NCI-H1092 treated with DMSO at 0.1 percent for 48 hours (cell line): Measurements from ENCODE around the gene GRIA1.
A peak's percentile ranks its signal among the peaks of the same experiment; 100 is the strongest.
"Not testable (repeated sequence)": the region's sequence is repeated elsewhere in the genome, so short reads cannot be mapped to it uniquely, and the experiment has no call there.

Source experiments
- DNase-seq: peaks from one replicate; lab custom pipeline; 2025; lab: John Stamatoyannopoulos, UW

GRIA1 gene

GRCh38 chr5:153719324-153719723 lies 228.9 kb downstream of the GRIA1 start:
- no peak for DNase-seq

- DNase-seq: not testable (repeated sequence)
Measured at GRCh38 chr5:153723022-153723610, 232.6 kb downstream of the GRIA1 start.

DNA sequence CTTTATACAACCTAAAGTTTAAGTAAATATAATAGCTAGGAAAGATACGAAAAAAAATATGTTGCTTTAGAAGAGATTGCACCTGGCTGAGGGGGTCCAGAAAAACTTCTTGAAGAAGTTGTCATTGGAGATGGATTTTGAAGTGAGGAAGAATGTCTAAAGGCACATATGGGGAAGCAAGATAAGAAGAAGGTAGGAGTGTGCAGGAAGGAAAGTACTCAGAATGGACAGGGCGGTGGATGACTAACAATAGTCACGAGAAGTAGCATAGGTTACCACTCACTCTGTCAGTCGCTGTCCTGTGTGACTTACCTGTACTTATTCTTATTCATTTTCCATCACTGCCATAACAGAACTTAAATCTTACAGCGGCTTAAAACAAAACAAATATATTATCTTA lies 251.6 kb downstream of the GRIA1 start:
- DNase-seq: no peak

DNA sequence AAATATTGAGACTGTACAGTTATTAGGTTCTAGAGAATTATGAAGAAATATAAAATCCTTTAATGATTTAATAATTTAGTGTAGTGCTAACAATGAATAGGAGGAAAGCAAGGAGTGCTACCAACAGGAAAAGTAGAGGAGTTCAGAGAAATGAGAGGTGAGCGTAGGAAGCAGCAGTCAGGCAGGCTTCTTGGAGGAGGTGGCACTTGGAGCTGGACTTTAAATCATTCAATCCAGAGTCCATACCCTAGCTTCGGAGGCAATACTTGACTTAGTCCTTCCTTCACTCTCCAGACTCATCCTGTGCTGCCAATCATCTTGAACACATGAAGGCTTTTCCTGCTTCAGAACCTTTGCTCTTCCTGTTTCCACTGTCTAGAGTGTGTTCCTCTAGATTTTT lies 254.3 kb downstream of the GRIA1 start:
- DNase-seq: no peak

DNA sequence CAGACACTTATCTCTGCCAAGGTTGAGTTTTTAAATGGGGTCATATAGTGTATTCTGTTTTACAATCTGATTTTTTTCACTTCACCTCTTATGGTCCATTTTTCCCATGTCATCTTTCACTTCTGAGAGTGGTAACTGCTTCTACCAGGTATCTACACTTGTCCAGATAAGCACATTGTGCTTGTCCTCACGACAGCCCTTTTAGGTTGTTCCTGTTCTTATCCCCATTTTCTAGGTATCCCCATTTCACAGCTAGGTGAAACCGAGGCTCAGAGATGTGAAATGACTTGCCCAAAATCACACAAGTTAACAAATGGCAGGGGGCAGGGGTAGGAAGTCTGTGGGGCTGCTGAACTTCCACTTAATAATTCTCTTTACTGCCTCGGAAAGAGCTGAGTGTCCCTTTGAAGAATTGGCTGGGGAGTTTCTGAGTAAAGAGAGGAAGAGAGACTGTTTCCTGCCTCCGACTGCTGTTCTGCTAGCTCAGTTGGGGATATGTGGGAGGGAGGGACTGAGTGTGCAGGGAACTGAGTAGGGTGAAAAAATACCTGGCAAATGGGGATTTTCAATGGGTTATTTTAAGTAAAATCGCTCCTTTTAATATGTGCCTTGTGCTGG lies 255.4 kb downstream of the GRIA1 start:
- DNase-seq: no peak

DNA sequence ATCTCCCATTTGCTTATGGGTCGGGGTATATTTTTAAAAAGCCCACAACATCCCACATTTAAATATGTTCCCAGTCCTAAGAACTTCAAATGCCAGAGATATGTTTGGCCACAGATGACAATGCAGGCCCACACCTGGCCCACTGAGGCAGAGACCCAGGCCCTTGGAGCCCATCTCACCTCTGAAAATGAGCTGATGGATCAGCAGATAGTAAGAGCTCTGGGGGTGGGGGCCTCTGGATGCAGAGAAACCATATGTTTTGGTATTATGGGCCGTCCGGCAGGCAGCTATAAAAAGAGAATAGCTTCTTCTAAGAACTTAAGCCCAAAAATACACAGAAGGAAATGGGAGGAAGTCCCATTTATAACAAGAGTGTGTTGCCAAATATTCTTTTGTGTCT lies 256.0 kb downstream of the GRIA1 start:
- DNase-seq: no peak

DNA sequence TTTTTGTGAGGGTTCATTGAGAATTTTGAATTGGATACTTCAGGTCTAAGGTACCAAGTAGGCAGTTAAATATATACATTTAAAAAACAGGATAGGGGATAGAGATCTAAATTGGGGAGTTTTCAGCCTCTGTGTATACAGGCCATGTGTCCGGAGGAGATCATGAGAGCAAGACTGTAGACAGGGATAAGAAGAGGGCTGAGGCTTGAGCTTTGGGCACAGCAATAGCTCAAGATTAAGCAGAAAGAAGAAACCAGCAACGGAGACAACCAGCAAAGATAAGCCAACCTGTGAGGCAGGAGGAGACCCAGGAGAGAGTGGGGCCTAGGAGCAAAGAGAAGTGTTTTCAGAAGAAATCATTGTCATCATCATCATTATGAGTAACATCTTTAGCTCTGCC lies 258.4 kb downstream of the GRIA1 start:
- no peak for DNase-seq

DNA sequence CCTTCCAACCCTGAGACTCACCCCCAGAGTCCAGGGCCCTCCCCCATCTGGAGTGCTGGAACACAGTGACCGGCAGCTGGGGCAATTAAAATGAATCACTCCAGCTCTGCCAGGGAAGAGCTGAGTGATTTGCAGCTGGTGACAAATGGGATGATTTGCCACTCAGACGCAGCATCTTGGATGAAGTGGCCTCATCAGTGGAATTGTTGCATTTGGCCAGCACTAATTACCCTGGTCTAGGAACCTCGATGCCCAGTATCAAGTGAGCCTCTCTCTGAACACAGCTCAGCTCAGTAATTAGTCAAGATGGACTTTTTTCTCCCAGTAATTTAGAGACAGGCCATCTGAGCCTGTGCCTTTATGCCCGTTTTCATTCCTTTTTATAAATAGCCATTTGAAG lies 259.5 kb downstream of the GRIA1 start:
- DNase-seq: peak; percentile 39

DNA sequence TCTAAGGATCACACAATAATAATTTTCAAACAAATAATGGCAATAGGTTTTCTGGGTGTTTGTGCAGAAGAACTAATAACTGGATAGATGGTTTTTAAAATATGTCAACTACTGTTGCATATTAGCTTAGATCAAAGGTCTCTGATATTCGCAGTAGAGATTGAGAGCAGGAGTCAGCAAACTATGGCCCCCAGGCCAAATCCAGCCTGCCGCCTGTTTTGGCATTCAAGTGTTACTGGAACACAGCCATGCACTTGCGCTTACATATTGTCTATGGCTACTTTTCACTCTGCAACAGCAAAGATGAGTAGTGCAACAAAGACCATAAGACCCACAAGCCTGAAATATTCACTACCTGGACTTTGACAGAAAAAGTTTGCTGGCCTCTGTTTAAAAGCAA lies 260.8 kb downstream of the GRIA1 start:
- DNase-seq: no peak

DNA sequence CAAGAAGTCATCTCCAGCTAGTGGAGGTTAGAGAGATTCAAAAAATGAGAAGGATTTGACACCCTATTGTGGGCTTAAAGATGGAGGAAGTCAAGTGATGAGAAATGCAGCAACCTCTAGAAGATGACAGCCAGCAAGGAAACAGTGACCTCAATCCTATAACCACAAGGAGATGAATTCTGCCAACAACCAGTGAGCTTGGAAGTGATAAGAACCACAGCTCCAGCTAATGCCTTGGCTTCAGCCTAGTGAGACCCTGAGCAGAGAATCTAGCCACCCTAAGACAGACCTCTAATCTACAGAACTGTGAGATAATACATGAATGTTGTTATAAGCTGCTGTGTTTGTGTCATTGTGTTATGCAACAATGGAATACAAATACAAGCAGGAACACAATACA lies 262.4 kb downstream of the GRIA1 start:
- DNase-seq: no peak

DNA sequence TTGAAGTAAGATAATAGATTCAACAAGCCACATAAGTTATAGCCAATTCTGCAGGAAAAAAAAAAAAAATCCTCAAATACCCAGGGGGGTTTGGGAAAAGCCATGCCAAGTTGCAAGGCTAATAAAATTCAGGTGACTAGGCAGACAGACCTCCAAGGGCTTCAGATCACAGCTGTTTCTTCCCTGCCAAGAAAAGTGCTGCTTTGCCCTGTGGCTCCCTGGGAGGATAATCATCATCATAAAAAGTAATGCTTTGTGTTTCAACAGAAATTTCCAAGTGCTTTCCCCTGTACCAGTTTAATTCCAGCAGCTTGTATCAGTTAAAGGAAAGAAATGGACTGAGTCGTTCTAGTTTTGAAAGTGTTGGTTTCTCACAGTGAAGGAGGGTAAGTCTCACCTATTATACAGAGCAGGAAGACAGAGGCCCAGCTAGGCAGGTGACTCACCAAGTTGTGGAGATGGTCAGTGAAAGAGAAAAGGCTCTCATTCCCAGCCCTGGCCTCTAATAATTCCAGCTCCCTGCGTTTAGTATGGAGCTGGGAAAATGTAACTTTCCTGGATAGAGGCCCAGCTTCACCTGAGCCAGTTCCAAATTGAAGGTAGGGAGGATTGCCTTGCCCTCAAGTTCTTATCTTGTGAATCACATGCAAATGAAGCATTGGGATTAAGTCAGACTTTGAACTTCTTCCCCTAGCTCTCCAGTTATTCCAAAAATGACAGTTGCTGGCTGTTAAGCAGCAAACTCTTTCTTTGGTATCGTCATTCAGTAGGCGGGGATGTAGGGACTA lies 263.4 kb downstream of the GRIA1 start:
- no peak for DNase-seq

DNA sequence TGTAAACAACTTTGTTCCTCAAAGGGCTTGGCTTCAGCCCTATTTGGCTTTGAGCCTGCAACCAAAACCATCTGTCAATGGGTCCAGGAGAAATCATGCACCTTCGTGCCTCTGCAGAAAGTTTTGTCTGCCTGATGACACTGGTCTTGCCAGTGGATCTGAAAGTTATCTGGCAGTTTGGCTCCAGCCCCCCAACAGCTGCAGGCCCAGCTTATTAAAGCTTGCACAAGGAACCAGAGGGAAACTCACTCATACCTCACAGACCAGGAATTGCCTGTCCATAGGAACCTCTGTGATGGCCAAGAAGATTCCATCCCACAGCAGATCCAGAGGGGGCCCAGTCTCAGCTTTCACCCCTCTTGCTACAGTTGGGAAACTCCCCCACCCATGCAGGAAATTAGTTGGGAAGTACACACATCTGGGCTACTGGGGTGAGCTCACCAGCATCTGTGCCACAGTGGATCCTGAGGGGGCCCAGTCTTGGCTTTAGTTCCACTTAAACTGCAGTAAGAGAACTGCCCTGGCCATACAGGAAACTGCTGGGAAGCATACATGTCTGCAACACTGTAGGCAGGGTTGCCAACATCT lies 265.5 kb downstream of the GRIA1 start:
- DNase-seq: no peak

GRCh38 chr5:153756540-153756939 lies 266.1 kb downstream of the GRIA1 start:
- DNase-seq: no peak

DNA sequence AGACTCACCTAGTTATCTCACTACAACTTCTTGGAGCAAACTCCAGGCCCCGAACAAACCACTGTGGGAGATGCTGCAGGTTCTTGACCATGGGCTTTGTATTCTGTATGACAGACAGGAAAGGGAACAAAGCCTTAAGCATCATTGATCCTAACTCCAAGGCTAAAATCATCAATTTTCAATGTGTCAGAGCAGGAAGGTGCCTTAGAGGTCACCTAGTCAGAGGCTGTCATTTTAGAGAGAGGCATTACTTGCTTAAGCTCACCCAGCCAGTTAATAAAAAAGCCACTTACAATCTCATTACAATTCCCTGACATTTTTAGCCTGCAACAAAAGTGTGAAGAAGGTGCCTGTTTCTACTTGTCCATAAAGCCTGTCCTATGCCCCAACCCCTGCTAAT lies 275.5 kb downstream of the GRIA1 start:
- DNase-seq: no peak

DNA sequence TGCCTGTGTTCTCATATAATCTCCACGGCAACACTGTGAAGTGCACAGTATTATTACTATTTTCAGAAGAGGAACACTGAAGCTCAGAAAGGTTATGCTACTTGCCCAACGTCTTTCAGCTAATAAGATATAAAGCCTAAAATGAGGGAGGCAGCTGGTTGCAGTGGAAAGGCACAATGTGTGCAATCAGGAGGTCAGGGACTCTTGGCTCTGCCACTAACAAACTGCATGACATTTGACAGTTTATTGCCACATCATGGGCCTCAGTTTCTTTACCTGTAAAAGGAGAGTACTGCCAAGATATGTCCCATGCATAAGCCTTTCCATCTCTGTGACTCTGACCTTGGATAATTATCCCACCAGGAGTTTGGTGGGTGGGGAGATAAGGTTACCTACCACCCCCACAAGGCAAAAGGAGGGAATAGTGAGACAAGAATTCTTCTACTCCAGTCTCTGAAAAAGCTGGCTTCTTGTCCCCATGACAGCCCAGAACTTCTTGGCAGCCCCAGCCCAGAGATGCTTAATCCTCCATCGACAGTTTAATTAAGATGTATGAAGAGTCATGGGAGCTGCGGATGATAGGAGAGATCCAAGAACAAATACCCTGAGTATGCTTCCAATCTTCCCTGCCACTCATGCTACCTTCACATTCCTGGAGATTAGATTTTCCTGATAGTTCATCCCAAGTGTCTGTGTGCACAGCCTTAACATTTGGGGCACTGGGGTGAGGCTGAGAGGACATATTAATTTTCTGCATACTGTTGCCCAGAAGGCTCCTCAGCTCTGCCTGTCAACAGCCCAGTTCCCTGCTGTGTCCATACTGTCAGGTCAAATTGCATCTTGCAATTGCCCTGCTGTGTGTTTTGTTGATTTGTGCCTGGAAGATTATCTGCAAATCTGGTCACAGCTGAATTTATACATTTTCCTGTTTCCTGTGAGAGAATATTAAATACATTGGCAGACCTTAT lies 277.0 kb downstream of the GRIA1 start:
- DNase-seq: no peak

- DNase-seq: no peak
Measured at GRCh38 chr5:153770066-153770465, 279.6 kb downstream of the GRIA1 start.

DNA sequence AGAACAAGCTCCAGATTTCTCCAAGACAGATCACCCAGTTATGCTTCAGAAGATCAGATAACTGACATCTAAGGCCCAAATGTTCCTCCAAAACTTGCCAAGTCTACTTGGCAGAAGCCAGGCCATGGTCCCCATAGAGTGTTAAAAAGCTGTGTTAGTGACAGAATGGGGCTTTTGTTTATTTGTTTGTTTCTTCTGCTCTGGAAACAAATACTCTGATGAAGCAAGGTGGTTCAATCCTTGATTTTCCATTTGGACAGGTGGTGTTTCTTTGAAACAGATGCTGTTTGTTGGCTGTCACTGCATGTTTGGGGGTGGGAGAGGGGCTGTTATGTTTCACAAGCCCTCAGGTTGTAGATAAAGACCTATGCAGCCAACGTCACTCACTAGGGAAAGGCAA lies 284.2 kb downstream of the GRIA1 start:
- no peak for DNase-seq

GRCh38 chr5:153775923-153776322 lies 285.5 kb downstream of the GRIA1 start:
- DNase-seq: no peak

DNA sequence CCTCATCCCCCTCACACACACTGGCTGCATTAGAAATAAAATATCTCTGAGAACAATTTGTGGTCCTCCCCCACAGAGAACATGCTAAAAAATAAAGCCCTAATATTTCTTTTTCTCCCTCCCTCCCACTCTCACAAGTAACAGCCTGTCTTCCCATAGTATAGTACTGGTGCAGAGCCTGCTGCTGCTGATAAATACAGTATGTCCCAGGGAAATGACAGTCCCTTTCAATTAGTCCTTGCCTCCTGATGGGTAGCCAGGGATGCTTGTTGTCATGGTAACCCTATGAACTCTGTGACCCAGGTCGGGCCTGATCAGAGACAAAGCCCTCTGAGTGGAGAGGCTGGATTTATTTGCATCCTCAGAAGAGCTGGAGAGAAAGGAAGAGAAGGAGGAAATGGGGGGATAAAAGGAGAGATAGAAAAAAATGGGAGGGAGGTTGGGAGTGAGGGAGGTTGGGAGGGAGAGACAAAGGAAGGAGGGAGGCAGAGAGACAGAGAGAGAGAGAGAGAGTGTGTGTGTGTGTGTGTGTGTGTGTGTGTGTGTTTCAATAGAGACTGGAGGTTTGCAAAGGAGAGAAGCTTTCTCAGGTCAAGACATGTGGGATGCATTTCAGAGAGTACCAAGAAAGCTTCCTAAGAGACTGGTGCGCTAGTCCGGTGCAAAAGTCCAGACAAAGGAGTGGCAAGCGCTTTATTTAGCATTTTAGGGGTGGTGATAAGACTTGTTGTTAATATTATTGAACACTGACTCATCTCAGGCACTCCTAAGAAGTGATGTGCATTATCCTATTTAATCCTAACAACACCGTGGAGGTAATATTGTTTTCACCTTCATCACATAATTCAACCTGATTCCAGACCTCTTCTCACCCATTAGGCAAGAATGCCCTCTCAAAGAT lies 287.5 kb downstream of the GRIA1 start:
- DNase-seq: no peak

- no peak for DNase-seq
Measured at GRCh38 chr5:153779836-153780235, 289.4 kb downstream of the GRIA1 start.
